Glomerular endothelial cell (primary cell): ENCODE measurements around the gene YKT6. TPM values are rescaled to one million over a fixed set of nuclear protein-coding genes. Genes with fewer than 3 reads are reported as not detected.

ENCODE experiments used
- DNase-seq: peaks from one replicate; pipeline ENCODE4 v3.0.0-alpha.2; 2011; ENCODE audit warnings: low read depth, low spot score; ENCODE audit errors: extremely low read depth
- total RNA-seq: library from RNA; depleted of rRNA; stranded (reverse); fragments of >200 nt; gene quantifications from 2 replicates; pipeline ENCODE4 v1.2.3, GENCODE V29; 2015

Gene YKT6
- total RNA-seq, 1 donor from 2014 or later, result 110 TPM

- DNase-seq, result no peak
These were observed 28.8 kb downstream of the YKT6 start for GRCh38 chr7:44229546-44230105.

GRCh38 chr7:44230286-44230685 lies 29.5 kb downstream of the YKT6 start:
- no peak for DNase-seq

DNA sequence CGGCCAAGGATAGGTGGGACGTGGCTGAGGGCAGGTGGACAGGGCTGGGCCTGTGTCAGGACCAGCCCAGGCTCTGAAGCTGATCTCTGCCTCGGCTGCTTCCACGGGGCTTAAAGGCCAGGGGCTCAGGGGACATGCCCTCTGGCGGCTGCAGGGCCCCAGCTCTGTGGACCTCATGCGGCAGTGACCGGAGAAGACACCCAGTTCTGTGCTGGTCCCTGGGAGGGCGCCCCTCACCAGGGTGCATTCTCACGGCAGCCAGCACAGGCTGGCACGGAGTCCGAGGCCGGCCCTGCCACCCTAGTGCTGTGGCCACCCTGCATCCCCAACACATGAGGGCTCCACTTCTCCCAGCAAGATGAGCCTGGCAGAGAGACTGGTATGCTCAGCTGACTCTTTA lies 30.3 kb downstream of the YKT6 start:
- DNase-seq, result no peak

DNA sequence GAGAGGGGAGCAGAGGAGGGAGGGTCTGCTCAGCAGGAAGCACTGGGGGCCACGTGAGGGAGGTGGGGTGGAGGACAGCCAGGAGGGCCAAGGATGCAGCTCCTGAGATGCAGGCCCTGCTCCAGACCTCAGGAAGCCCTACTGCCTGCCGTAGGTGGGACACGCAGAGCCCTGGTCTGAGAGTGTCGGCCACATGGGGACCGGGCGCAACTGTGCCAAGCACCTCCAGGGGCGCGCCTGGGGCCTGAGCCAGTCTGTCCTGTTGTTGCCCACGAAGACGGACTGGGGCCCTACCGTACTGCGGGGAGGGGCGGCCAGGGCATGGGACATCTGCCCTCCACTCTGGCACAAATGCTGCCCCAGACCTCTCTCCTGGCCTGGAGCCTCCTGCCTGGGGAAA lies 31.6 kb downstream of the YKT6 start:
- no peak for DNase-seq

- no peak for DNase-seq
These were observed 32.3 kb downstream of the YKT6 start for GRCh38 chr7:44232901-44233715.

- no peak for DNase-seq
These were observed 34.3 kb downstream of the YKT6 start for GRCh38 chr7:44235066-44235465.

DNA sequence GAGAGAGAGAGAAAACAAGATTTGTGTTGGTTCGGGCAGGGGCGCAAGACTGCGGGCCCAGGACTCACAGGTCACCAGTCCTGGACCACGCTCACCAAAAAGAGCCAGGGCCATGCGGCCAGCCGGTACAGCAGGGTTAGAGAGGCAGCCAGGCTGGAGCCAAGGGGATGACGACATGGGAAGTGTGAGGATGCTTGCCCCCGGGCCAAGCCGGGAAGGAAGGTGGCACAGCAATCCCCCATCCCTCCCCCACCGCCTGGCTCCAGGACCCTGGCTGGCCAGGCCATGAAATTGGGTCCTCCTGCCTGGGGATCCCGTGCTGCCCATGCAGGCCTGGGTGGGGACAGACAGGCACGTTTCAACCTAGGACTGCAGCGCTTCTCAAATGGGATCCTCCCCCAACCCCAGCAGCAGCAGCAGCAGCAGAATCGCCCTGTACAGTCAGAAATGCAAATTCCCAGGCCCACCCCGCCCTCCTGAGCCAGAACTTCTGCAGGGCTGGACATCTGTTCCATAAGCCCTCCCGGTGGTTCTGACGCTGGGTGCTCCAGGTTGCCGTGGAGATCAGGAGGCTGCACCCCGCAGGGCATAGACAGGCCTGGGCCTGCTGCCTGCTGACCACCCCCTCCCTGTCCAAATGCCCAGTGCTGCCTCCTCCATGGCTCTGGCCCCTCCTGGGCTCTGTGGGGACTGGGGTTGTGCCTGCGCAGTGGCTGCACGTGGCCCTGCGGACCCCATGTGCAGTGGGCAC lies 35.0 kb downstream of the YKT6 start:
- no peak for DNase-seq

GRCh38 chr7:44236333-44236728 lies 35.6 kb downstream of the YKT6 start:
- DNase-seq, result no peak

GRCh38 chr7:44237696-44238095 lies 36.9 kb downstream of the YKT6 start:
- DNase-seq, result no peak

DNA sequence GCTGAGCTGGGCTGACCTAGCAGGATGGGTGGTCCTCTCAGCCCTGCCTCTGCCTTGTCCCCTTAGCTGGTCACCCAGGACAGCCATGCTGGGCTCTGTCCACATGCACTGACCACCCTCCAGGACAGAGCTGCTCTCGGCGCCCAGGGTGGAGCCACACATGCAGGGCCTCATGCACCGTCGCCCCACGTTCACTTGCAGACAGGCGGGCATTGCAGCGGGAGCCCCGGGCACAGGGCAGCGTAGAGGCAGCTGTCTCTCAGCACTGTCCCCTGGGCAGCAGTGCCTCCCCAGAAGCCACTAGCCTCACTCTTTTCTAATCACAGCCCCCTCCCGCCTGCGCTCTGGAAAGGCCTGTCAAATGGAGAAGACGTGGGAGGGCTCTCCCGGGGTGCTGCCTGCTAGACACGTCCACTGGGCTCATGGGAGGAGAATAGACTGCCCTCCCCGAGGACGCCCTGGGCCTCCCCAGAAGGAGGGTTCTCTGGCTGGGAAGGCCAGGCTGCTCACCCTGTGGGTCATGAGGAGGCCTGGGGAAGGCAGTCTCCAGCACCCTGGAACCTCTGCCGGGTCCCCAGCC lies 37.4 kb downstream of the YKT6 start:
- no peak for DNase-seq

- no peak for DNase-seq
These were observed 38.6 kb downstream of the YKT6 start for GRCh38 chr7:44239361-44239760.

GRCh38 chr7:44240376-44240775 lies 39.6 kb downstream of the YKT6 start:
- DNase-seq, result no peak

DNA sequence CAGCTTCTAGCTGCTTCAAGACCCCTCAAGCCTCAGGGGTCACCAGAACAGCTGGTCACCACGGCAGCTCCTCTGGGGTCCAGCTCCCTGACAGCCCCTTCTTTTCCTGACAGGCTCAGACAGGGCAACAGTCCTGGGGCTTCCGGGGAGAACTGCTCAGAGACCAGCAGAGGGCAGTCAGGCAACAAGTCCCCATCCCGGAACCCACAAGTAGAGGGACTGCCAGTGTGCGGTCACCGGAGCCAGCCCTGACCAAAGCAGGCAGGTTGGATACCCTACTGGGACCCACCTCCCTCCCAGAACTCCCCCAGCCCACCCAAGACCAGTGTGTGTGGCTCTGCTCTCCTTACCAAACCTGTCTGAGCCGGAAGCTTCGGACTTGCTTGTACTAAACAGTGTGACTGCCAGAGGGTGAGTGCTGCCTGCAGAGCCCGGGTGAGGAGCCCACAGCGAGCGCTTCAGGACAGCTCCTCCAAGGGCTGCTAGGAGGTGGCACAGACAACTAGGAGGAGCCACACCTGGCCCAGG lies 40.3 kb downstream of the YKT6 start:
- peak; percentile 45 for DNase-seq

DNA sequence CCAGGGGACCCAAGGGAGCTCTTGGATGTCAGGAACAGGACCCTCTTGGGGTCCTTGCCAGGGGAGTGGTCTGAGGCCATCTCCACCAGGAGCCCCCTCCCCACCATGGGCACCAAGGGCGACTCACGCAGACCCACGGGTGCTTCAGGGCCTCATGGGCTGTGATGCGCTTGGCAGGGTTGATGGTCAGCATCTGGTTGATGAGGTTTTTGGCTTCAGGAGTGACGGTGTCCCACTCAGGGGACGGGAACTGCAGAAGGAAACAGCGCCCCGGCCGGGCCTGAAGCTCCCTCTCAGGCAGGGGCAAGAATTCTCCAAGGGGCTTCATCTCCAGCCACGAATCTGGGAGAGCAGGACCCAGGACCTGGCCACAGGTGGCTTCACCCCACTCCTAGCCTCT lies 41.3 kb downstream of the YKT6 start:
- no peak for DNase-seq

DNA sequence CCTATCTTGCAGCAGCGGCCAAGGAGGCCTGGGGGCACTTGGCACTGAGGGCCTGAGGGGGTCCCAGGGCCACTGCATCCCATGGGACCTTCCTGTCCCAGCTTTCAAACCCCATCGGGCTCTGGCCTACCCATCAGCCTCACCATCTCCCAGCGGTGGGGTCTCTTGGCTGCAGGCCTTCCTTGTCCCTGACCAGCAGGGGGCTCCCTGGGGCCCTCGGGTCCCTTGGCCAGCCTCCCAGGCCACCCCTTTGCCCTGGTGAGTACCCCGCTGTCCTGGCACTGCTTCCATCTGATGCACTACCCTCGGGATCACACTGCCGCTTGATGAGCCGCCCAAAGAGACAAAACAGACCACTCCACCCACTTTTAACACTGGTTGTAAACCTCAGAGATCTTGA lies 43.5 kb downstream of the YKT6 start:
- no peak for DNase-seq

- DNase-seq, result no peak
These were observed 45.8 kb downstream of the YKT6 start for GRCh38 chr7:44246396-44247113.

GRCh38 chr7:44247868-44248651 lies 47.3 kb downstream of the YKT6 start:
- no peak for DNase-seq

GRCh38 chr7:44249639-44250234 lies 49.0 kb downstream of the YKT6 start:
- no peak for DNase-seq

GRCh38 chr7:44251269-44251668 lies 50.5 kb downstream of the YKT6 start:
- DNase-seq, result no peak
